Astrocyte (in vitro differentiated cells and primary cell): ENCODE measurements around the gene DIAPH3.

Source experiments
- CTCF ChIP-seq: IDR thresholded peaks from 2 replicates; pipeline ENCODE4 v1.5.1; 2011; ENCODE audit warnings: low read depth, mild to moderate bottlenecking, inconsistent platforms, low read length, moderate library complexity; ENCODE audit not compliant: insufficient read depth
- EZH2 ChIP-seq: IDR thresholded peaks from 2 replicates; pipeline ENCODE4 v1.6.1; 2012; ENCODE audit warnings: mild to moderate bottlenecking, low read length, inconsistent platforms; ENCODE audit not compliant: insufficient read depth

DNA sequence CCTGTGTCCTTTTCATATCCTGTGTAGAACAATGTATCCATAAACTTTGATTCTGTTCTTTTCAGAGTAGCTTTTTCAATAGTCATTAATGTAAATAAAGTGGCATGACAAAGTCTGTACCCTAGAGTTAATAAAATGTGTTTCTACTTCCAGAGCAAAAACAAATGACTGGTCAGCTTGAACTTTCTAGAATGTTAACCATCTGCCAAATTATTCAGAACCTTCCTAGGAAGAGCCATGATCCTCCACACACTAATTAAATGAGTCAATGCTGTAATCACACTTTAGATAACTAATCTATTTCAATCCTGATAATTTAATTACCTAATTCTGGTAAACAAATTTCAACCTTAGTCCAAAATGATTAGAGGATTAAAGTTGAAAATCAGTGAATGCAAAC lies 73.2 kb downstream of the DIAPH3 start:
- TF ChIP-seq CTCF (no peak), EZH2 (no peak)
